ENCODE measurements around the gene CDH13.

GRCh38 chr16:83530293-83530692, 903.5 kb downstream of the CDH13 start:
- no peak for TF ChIP-seq CTCF (IDR thresholded peaks at IDR 0.05; ENCODE audit: low read depth, low read length, poor library complexity, severe bottlenecking)
- no peak for TF ChIP-seq EZH2phosphoT487 (IDR thresholded peaks at IDR 0.05; ENCODE audit: borderline replicate concordance, low read length)

Data from DOHH2 (cell line).